HG02884 (cell line): ENCODE data around the gene RCAN2.

ENCODE experiments used
- ATAC-seq: cut with Tn5 transposase; IDR thresholded peaks from one replicate; pipeline ENCODE4 v1.9.1; 2021; ENCODE audit warnings: mild to moderate bottlenecking, moderate library complexity; ENCODE audit not compliant: unreplicated experiment

The RCAN2 gene

GRCh38 chr6:46491201-46491627 is at the start of gene RCAN2:
RCAN2 (minus strand) TSS chr6:46491449.
- peak; percentile 53 for ATAC-seq

- ATAC-seq, result no peak
Measured at GRCh38 chr6:46539866-46540265, 48.6 kb upstream of the RCAN2 start.

- no peak for ATAC-seq
Measured at GRCh38 chr6:46538800-46539480, 47.7 kb upstream of the RCAN2 start.

GRCh38 chr6:46530896-46531295 is 39.6 kb upstream of the RCAN2 start:
- ATAC-seq, result no peak

- no peak for ATAC-seq
Measured at GRCh38 chr6:46528961-46529750, 37.9 kb upstream of the RCAN2 start.

GRCh38 chr6:46526607-46527006 is 35.4 kb upstream of the RCAN2 start:
- no peak for ATAC-seq

- ATAC-seq, result no peak
Measured at GRCh38 chr6:46525583-46525982, 34.3 kb upstream of the RCAN2 start.

- ATAC-seq, result no peak
Measured at GRCh38 chr6:46521464-46521971, 30.3 kb upstream of the RCAN2 start.

GRCh38 chr6:46517202-46517601 is 26.0 kb upstream of the RCAN2 start:
- no peak for ATAC-seq

GRCh38 chr6:46513533-46513932 is 22.3 kb upstream of the RCAN2 start:
- ATAC-seq, result no peak

GRCh38 chr6:46511320-46511719 is 20.1 kb upstream of the RCAN2 start:
- ATAC-seq, result no peak

- no peak for ATAC-seq
Measured at GRCh38 chr6:46510651-46511050, 19.4 kb upstream of the RCAN2 start.

GRCh38 chr6:46509981-46510510 is 18.8 kb upstream of the RCAN2 start:
- no peak for ATAC-seq

- ATAC-seq, result no peak
Measured at GRCh38 chr6:46509063-46509462, 17.8 kb upstream of the RCAN2 start.

- ATAC-seq, result no peak
Measured at GRCh38 chr6:46507426-46507825, 16.2 kb upstream of the RCAN2 start.

- no peak for ATAC-seq
Measured at GRCh38 chr6:46505693-46506512, 14.7 kb upstream of the RCAN2 start.

- ATAC-seq, result no peak
Measured at GRCh38 chr6:46504242-46504641, 13.0 kb upstream of the RCAN2 start.

- ATAC-seq, result no peak
Measured at GRCh38 chr6:46502486-46503119, 11.4 kb upstream of the RCAN2 start.

- ATAC-seq, result no peak
Measured at GRCh38 chr6:46501136-46502089, 10.2 kb upstream of the RCAN2 start.
